ENCODE data around the gene HECTD4.
"Not testable (repeated sequence)": the region's sequence is repeated elsewhere in the genome, so short reads cannot be mapped to it uniquely, and the experiment has no call there.

The HECTD4 gene

DNA sequence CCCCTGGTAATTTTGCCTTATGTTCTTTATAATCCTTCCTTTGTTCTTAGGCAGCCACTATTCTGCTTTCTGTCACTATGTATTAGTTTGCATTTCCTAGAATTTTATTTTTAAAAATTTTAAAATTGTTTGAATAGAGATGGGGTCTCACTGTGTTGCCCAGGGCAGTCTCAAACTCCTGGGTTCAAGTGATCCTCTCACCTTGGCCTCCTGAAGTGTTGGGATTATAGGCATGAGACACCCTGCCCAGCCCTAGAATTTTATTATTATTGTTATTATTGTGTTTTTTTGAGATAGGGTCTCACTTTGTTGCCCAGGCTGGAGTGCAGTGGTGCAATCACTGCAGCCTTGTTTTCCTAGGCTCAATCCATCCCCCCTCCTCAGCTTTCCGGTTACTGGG, 39.1 kb upstream of the HECTD4 start:
- TF ChIP-seq ZFX (IDR thresholded peaks at IDR 0.05) (no peak), CTCF (conservative IDR thresholded peaks at IDR 0.05) (no peak)
- H3K27ac ChIP-seq: no peak overlapping the region

DNA sequence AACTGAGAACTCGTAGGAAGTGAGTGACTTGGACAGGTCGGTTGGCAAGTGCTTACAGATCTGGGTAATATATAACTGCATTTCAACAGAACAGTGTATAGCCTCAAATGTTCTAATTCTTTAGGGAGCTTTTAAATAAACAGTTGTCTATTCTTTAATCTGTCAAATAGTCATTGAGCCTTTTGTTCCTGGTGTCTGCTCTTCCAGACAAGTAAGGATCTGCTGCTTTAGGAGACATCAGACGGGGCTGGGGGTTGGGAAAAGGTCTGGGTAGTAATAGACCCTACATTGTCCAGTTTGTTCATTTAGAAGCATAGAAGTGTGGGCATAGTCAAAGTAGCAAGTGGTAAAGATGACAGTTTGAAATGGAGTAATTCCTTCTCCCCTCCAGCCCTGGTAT, 38.5 kb upstream of the HECTD4 start:
- TF ChIP-seq ZFX (IDR thresholded peaks at IDR 0.05) (no peak), CTCF (conservative IDR thresholded peaks at IDR 0.05) (no peak)

DNA sequence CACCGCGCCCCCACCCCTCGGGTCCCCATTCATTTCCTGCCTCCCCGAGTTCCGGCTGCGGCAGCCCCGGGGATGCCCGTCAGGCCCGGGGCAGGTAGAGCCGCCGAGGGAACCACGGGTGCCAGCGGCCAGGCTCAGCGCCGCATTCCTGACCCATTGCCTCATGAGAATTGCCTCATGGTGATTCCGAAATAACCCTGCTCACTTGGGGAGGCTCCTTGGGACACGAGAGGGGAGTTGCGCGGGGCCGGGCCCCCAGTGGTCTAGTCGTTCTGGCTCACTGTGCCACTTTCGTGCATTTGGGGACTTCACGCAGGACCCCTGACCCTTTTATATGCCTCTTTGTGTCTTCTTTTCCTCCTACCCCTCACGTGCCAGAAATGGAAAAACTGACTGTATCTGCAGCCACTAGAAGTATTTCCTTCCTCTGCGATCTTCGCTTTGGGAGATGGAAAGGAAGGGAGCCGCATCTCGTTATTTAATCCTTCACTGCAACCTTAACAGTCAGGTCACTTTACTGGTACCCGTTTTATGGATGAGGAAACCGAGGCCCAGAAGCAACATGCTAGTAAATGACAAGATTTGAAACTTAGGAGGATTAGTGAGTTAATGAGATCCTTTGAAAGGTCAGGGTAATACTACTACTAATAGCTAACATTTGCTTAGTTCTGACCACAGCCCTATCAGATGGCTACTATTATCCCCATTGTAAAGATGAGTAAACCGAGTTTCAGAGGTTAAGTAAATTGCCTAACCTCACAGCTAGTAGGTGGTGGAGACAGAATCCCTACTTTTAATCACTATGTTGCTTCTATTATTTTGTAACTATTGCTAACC, 37.3 kb upstream of the HECTD4 start:
- H3K27ac ChIP-seq: peak overlapping the region; percentile 82

More for the DNA sequence above, 38.5 kb upstream of the HECTD4 start:
- no peak overlapping the region for H3K27ac ChIP-seq

GRCh38 chr12:112418608-112419296, 36.5 kb upstream of the HECTD4 start, which contains the start of gene PTPN11:
Gene PTPN11, plus strand, starts transcription at chr12:112418947. Its CDS starts 165 bp downstream, at chr12:112419112.
- peak; percentile 60 for TF ChIP-seq CTCF (conservative IDR thresholded peaks at IDR 0.05)
- TF ChIP-seq ZFX (IDR thresholded peaks at IDR 0.05): peak; percentile 85
- H3K27ac ChIP-seq: peak within 1 kb of the TSS; percentile 82

More for the DNA sequence above, 37.3 kb upstream of the HECTD4 start:
- TF ChIP-seq ZFX (IDR thresholded peaks at IDR 0.05) (peak; percentile 58; the same call in 1 of the 2 replicates), CTCF (conservative IDR thresholded peaks at IDR 0.05) (peak; percentile 41)

DNA sequence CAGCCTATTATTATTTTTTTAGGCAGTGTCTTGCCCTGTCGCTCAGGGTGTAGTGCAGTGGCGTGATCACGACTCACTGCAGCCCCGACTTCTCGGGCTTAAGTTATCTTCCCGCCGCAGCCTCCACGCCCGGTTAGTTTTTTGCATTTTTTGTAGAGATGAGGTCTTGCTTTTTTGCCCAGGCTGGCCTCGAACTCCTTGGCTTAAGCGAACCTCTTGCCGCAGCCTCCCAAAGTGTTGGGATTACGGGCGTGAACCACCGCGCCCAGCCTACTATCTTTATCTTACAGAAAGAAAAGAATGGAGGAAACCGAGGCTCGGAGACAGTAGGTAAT, 36.0 kb upstream of the HECTD4 start:
- TF ChIP-seq CTCF (conservative IDR thresholded peaks at IDR 0.05) (no peak), ZFX (IDR thresholded peaks at IDR 0.05) (no peak)
- peak overlapping the region; percentile 82 for H3K27ac ChIP-seq

DNA sequence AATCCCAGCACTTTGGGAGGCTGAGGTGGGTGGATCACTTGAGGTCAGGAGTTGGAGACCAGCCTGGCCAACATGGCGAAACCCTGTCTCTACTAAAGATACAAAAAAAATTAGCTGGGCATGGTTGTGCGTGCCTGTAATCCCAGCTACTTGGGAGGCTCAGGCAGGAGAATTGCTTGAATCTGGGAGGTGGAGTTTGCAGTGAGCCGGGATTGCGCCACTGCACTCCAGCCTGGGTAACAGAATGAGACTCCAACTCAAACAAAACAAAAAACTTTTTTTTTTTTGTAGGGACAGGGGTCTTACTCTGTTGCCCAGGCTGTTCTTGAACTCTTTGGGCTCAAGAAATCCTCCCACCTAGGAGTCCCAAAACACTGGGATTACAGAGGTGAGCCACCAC, 33.2 kb upstream of the HECTD4 start:
- not testable (repeated sequence) for H3K27ac ChIP-seq

DNA sequence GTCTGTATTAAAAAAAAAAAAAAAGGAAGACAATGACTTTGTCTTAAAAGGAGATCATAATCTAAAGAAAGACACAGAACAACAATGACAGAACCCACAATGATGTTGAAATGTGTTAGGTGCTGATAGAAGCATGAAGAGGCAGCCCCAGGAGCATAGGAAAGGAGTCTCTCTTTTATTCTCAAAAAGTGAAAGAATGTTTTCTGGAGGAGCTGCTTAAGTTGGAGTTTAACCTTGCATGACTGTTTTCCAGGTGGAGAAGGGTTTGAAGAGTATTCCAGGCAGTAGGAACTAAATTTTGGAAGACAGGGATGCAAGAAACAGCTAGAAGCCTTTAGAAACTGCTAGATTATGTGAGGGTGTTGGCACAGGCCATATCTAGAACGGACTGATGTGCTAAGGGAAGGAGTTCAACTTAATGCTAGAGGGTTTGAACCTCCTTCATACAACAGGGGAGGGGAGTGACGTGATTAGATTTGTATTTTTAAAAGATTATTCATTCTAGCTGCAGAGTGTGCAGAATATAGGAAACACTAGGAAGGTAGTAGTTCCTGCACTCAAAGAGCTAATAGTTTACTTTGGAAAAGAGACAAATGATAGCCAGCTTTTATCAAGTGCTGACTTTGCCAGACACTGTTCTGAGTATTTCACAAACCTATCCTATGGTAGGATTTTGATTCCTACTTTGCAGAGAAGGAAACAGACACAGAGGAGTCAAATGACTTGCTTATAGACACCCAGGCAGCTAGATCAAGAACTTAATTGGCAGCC, 31.8 kb upstream of the HECTD4 start:
- TF ChIP-seq ZFX (IDR thresholded peaks at IDR 0.05): no peak
- TF ChIP-seq CTCF (conservative IDR thresholded peaks at IDR 0.05): no peak
- H3K27ac ChIP-seq: no peak overlapping the region
